Activated T-helper 17 cell treated with anti-CD3 and anti-CD28 coated beads, Interleukin-2, amount 50 U/mL, for 72 hours (primary cell): ENCODE measurements around the gene DRICH1. TPM values are rescaled to one million over a fixed set of nuclear protein-coding genes. Genes with fewer than 3 reads are reported as not detected.
"Not testable (repeated sequence)": the region's sequence is repeated elsewhere in the genome, so short reads cannot be mapped to it uniquely, and the experiment has no call there.

Source experiments
- ATAC-seq: fragments of 150-1000 bp; cut with Tn5 transposase; replicated peaks from 2 replicates; pipeline ENCODE4 v1.10.0; 2021; ENCODE audit warnings: mild to moderate bottlenecking, moderate library complexity
- H3K27ac Mint-ChIP-seq: one replicate; pipeline ENCODE4 v1.8.0; 2022; ENCODE audit warnings: mixed read lengths
- H3K27me3 Mint-ChIP-seq: one replicate; pipeline ENCODE4 v1.8.0; 2022; ENCODE audit warnings: mixed read lengths
- H3K36me3 Mint-ChIP-seq: one replicate; pipeline ENCODE4 v1.8.0; 2022; ENCODE audit warnings: low read depth, mild to moderate bottlenecking, mixed read lengths
- H3K4me1 Mint-ChIP-seq: one replicate; pipeline ENCODE4 v1.8.0; 2022; ENCODE audit warnings: mixed read lengths
- H3K4me3 Mint-ChIP-seq: one replicate; pipeline ENCODE4 v1.8.0; 2022; ENCODE audit warnings: mild to moderate bottlenecking, mixed read lengths
- H3K9me3 Mint-ChIP-seq: one replicate; pipeline ENCODE4 v1.8.0; 2022; ENCODE audit warnings: mixed read lengths
- total RNA-seq, 2 donors: library from RNA; stranded (reverse); gene quantifications; one replicate each; pipeline ENCODE4 v1.2.3, GENCODE V29; 2022

Gene DRICH1
- total RNA-seq, 2 donors from 2014 or later: 0.40 TPM; not detected in 1

- not testable (repeated sequence) for H3K36me3 Mint-ChIP-seq, ATAC-seq
Measured at GRCh38 chr22:23597576-23598268, 34.4 kb downstream of the DRICH1 start.

GRCh38 chr22:23595904-23596303 lies 36.2 kb downstream of the DRICH1 start:
- not testable (repeated sequence) for H3K4me1 Mint-ChIP-seq, H3K36me3 Mint-ChIP-seq, H3K9me3 Mint-ChIP-seq

More at GRCh38 chr22:23597576-23598268, 34.4 kb downstream of the DRICH1 start:
- not testable (repeated sequence) for H3K9me3 Mint-ChIP-seq, H3K4me3 Mint-ChIP-seq, H3K27me3 Mint-ChIP-seq, H3K4me1 Mint-ChIP-seq, H3K27ac Mint-ChIP-seq

GRCh38 chr22:23591846-23592245 lies 40.3 kb downstream of the DRICH1 start:
- no peak overlapping the region for H3K4me3 Mint-ChIP-seq

More at GRCh38 chr22:23595904-23596303, 36.2 kb downstream of the DRICH1 start:
- not testable (repeated sequence) for H3K4me3 Mint-ChIP-seq, ATAC-seq, H3K27me3 Mint-ChIP-seq, H3K27ac Mint-ChIP-seq

GRCh38 chr22:23591201-23591791 lies 40.8 kb downstream of the DRICH1 start:
- Mint-ChIP-seq H3K27me3 (no peaks in the 10 kb centered on the region), H3K36me3 (no peaks in the 10 kb centered on the region), H3K4me3 (no peak overlapping the region), H3K9me3 (no peaks in the 10 kb centered on the region), H3K4me1 (no peaks in the 10 kb centered on the region), H3K27ac (peak overlapping the region; percentile 28)
- ATAC-seq: peak; percentile 61

More at GRCh38 chr22:23591846-23592245, 40.3 kb downstream of the DRICH1 start:
- Mint-ChIP-seq H3K4me1 (no peaks in the 10 kb centered on the region), H3K27ac (no peak overlapping the region), H3K9me3 (no peaks in the 10 kb centered on the region), H3K36me3 (no peaks in the 10 kb centered on the region), H3K27me3 (no peaks in the 10 kb centered on the region)
- no peak for ATAC-seq

- H3K36me3 Mint-ChIP-seq: no peaks in the 10 kb centered on the region
- no peak for ATAC-seq
- no peaks in the 10 kb centered on the region for H3K4me1 Mint-ChIP-seq
- H3K27me3 Mint-ChIP-seq: peaks cover 3% of the 10 kb centered on the region
- H3K9me3 Mint-ChIP-seq: no peaks in the 10 kb centered on the region
- H3K27ac Mint-ChIP-seq: no peak overlapping the region
- H3K4me3 Mint-ChIP-seq: no peak overlapping the region
Measured at GRCh38 chr22:23583836-23584235, 48.3 kb downstream of the DRICH1 start.

GRCh38 chr22:23583153-23583552 lies 49.0 kb downstream of the DRICH1 start:
- H3K4me3 Mint-ChIP-seq: no peak overlapping the region
- ATAC-seq: no peak
- no peaks in the 10 kb centered on the region for H3K9me3 Mint-ChIP-seq
- H3K4me1 Mint-ChIP-seq: no peaks in the 10 kb centered on the region
- H3K36me3 Mint-ChIP-seq: no peaks in the 10 kb centered on the region
- no peak overlapping the region for H3K27ac Mint-ChIP-seq
- peaks cover 3% of the 10 kb centered on the region for H3K27me3 Mint-ChIP-seq

GRCh38 chr22:23581260-23581650 lies 50.9 kb downstream of the DRICH1 start:
- no peaks in the 10 kb centered on the region for H3K9me3 Mint-ChIP-seq
- peaks cover 10% of the 10 kb centered on the region for H3K27me3 Mint-ChIP-seq
- no peak for ATAC-seq
- H3K27ac Mint-ChIP-seq: no peak overlapping the region
- no peaks in the 10 kb centered on the region for H3K4me1 Mint-ChIP-seq
- H3K36me3 Mint-ChIP-seq: no peaks in the 10 kb centered on the region
- no peak overlapping the region for H3K4me3 Mint-ChIP-seq

- H3K4me3 Mint-ChIP-seq: no peak overlapping the region
- no peak overlapping the region for H3K27ac Mint-ChIP-seq
- no peak for ATAC-seq
Measured at GRCh38 chr22:23580576-23581259, 51.4 kb downstream of the DRICH1 start.

GRCh38 chr22:23579870-23580575 lies 52.1 kb downstream of the DRICH1 start, which contains the start of gene IGLL1:
TSS of gene IGLL1 (minus strand) at chr22:23580290. CDS start at chr22:23580190, 100 bp downstream.
- ATAC-seq: no peak
- Mint-ChIP-seq H3K4me3 (no peak within 1 kb of the TSS), H3K27me3 (peaks cover 20% of the 10 kb centered on the region), H3K36me3 (no peaks in the 10 kb centered on the region), H3K9me3 (no peaks in the 10 kb centered on the region), H3K4me1 (no peaks in the 10 kb centered on the region), H3K27ac (no peak within 1 kb of the TSS)

More at GRCh38 chr22:23580576-23581259, 51.4 kb downstream of the DRICH1 start:
- H3K36me3 Mint-ChIP-seq: no peaks in the 10 kb centered on the region
- H3K4me1 Mint-ChIP-seq: no peaks in the 10 kb centered on the region
- peaks cover 15% of the 10 kb centered on the region for H3K27me3 Mint-ChIP-seq
- H3K9me3 Mint-ChIP-seq: no peaks in the 10 kb centered on the region

- Mint-ChIP-seq H3K36me3 (no peaks in the 10 kb centered on the region), H3K4me3 (no peak overlapping the region), H3K27me3 (peaks cover 20% of the 10 kb centered on the region), H3K27ac (no peak overlapping the region), H3K9me3 (no peaks in the 10 kb centered on the region), H3K4me1 (no peaks in the 10 kb centered on the region)
- no peak for ATAC-seq
Measured at GRCh38 chr22:23579280-23579679, 52.8 kb downstream of the DRICH1 start.

GRCh38 chr22:23578306-23578705 lies 53.8 kb downstream of the DRICH1 start:
- no peaks in the 10 kb centered on the region for H3K36me3 Mint-ChIP-seq
- no peak overlapping the region for H3K27ac Mint-ChIP-seq
- peaks cover 20% of the 10 kb centered on the region for H3K27me3 Mint-ChIP-seq
- ATAC-seq: no peak
- H3K9me3 Mint-ChIP-seq: no peaks in the 10 kb centered on the region
- no peak overlapping the region for H3K4me3 Mint-ChIP-seq
- H3K4me1 Mint-ChIP-seq: no peaks in the 10 kb centered on the region

GRCh38 chr22:23576681-23577080 lies 55.4 kb downstream of the DRICH1 start:
- Mint-ChIP-seq H3K27ac (no peak overlapping the region), H3K4me3 (no peak overlapping the region), H3K9me3 (no peaks in the 10 kb centered on the region), H3K4me1 (no peaks in the 10 kb centered on the region), H3K36me3 (no peaks in the 10 kb centered on the region), H3K27me3 (peaks cover 20% of the 10 kb centered on the region)
- no peak for ATAC-seq

GRCh38 chr22:23575601-23576000 lies 56.5 kb downstream of the DRICH1 start:
- H3K27me3 Mint-ChIP-seq: peaks cover 16% of the 10 kb centered on the region
- H3K4me1 Mint-ChIP-seq: no peaks in the 10 kb centered on the region
- H3K4me3 Mint-ChIP-seq: no peak overlapping the region
- H3K9me3 Mint-ChIP-seq: no peaks in the 10 kb centered on the region
- ATAC-seq: no peak
- H3K36me3 Mint-ChIP-seq: no peaks in the 10 kb centered on the region
- no peak overlapping the region for H3K27ac Mint-ChIP-seq

- H3K4me1 Mint-ChIP-seq: no peaks in the 10 kb centered on the region
- H3K27ac Mint-ChIP-seq: no peak overlapping the region
- H3K36me3 Mint-ChIP-seq: no peaks in the 10 kb centered on the region
- H3K9me3 Mint-ChIP-seq: no peaks in the 10 kb centered on the region
- no peak overlapping the region for H3K4me3 Mint-ChIP-seq
- ATAC-seq: no peak
- peaks cover 16% of the 10 kb centered on the region for H3K27me3 Mint-ChIP-seq
Measured at GRCh38 chr22:23574877-23575276, 57.2 kb downstream of the DRICH1 start.
